NCI-H1105 (cell line): ENCODE measurements around the gene BEGAIN.

Experiments
- DNase-seq: peaks from one replicate; lab custom pipeline; 2025; lab: John Stamatoyannopoulos, UW

Gene BEGAIN, protein sequence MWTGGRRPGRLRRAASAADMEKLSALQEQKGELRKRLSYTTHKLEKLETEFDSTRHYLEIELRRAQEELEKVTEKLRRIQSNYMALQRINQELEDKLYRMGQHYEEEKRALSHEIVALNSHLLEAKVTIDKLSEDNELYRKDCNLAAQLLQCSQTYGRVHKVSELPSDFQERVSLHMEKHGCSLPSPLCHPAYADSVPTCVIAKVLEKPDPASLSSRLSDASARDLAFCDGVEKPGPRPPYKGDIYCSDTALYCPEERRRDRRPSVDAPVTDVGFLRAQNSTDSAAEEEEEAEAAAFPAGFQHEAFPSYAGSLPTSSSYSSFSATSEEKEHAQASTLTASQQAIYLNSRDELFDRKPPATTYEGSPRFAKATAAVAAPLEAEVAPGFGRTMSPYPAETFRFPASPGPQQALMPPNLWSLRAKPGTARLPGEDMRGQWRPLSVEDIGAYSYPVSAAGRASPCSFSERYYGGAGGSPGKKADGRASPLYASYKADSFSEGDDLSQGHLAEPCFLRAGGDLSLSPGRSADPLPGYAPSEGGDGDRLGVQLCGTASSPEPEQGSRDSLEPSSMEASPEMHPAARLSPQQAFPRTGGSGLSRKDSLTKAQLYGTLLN

DNA sequence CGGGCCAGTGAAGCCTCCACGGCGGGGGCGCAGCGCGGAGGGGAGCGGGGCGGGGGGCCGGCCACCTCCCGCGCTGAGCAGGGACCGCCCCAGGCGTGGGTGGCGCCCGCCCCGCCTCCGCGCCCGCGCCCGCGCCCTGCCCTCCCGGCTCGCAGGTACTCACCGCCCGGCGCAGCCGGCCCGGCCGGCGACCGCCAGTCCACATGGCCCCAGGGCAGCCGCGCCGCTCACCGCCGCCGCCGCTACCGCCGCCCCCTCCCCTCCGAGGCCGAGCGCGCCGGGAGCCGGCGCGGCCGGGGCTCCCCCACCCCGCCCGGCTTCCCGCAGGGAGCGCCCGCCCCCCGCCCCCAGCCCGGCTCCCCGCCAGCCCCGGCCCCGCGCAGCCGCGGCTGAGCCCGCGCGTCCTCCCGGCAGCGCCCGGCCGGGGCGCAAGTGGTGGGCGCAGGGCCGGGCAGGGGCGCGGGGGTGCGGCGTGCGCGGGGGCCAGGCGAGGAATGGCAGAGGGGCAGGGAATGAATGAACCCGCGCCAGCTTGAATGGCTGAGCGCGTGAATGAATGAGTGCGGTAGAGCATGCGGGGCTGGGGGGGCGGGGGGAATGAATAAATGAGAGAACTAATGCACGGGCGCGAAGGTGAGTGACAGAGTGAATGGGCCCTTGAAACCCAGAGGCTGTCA is at the start of gene BEGAIN:
Gene BEGAIN, minus strand, starts transcription at position 332 of the 677 bp plus-strand sequence. Its CDS starts 127 bp downstream, at position 205.
- no peak for DNase-seq

DNA sequence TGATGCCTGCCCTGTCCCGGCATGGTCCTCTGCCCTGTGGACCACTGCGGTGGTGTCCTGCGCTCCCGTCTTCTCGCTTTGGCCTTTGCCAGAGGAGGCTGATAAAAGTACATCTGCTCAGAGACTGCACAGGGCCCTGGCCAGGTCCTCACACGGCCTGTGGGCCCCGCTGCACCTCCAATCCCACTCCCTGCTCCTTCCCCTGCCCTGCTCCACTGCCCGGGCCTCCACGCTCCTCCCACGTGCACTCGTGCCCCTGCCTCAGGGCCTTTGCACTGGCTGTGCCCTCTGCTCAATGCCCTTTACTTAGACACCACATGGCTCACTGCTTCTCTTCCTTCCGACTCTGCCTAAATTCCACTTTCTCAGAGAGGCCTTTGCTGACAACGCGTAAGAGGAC is 49.3 kb upstream of the BEGAIN start:
- no peak for DNase-seq

DNA sequence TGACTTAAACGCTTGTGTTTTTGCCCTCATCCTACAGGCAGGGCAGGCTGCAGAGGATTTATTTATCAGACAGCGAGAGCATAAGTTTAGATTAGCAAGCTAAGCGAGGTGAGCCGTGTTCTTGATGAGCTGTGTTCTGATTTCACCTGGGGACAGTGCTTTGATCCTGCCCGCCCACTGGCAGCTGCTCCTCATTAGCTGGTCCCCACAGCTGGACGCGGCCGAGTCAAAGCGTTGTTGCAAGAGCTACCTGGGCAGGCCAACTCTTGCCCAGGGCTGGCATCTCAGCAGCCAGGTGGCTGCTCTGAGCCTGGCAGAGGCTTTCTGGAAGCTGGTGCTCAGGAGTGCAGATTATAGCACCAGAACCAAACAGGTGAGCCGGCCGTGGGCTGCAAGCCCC is 46.8 kb upstream of the BEGAIN start:
- peak; percentile 62 for DNase-seq

DNA sequence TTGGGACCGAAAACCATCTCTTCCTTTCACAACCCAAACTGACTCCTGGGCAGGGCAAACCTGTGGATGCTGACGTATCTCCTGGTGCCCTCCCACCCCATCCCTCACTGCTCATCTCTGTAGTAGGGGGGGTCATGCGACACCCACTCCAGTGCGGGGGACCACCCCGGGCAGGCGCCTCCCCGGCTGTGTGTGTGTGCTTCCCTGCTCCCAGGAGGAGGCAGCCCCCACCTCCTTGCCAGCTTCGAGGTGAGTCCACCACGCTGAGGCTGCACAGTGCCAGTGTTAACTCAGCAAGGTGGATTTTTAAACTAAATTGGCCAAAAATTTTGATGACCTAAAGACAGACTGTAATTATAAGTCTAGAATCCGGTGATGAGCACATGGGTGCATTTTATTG is 46.2 kb upstream of the BEGAIN start:
- DNase-seq: no peak

DNA sequence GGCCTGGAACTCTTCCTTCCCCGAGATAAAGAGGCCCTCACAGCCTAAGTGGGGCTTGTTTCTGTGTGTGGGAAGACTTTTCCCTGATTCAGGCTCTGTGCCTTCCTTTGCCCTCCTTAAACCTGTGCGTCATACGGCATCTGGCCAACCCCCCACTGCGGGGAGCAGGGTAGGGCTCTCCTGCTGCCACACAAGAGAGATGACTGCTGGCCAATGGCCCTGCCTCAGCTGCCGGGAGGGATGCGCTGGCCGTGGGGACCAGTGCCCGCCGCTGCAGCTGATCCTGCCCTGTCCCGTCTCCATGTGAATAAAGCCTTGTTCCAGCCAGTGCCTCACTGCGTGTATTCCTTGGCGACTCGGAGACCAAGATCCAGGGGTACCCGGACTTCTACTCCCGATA is 42.5 kb upstream of the BEGAIN start:
- no peak for DNase-seq

DNA sequence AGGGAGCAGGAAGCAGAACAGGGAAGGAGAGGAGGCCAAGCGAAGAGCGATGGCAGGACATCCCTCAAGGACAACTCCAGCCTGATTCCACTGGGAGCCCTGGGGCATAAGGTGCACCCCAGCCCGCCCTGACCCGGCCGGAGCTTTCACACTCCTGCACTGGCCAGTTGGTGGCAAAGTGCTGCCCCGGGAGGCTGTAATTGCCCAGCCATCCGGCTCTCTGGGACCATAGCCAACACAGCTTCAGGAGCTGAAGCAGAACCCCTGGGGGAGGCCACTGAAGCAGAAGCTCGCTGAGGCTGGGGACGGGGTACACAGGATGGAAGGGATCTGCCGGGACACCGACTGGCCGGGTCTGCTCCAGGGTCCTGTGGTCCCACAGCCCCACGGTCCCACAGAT is 41.9 kb upstream of the BEGAIN start:
- DNase-seq: no peak

DNA sequence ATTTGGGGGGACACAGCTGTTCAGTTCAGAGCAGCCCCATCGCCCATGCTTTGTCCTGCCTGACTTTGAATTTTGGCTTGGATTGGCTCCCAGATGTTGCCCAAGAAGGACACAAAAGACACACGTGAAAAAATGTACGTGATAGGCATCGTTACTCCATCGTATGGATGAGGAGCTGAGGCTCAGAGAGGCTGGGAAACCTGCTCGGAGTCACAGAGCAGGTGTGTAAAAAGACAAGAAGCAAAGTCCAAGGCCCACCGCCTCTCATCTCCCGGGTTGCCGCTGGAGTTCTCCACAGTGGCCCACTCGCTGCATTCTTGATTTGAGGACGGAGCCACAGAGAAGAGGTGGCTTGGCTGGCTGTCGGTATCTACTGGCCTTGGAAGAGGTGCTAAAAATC is 41.0 kb upstream of the BEGAIN start:
- DNase-seq: no peak

DNA sequence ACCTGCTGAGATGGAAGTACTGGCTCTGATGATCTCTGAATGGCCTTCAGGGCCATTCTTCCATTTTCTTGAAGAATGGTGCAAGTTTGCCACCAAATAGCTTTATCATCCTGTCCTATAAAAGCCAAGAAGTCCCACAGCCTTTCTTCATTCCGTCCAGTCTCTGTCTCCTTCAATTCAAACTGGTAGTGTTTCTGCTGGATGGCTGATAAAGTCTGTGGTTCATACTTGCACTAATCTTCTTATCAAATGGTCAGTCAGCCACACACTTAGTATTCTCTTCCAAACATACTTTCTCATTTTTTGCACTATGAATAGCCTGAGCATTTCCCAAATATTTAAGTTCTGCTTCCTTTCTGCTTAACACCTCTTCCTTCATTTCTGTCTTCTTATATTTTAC is 39.4 kb upstream of the BEGAIN start:
- no peak for DNase-seq

DNA sequence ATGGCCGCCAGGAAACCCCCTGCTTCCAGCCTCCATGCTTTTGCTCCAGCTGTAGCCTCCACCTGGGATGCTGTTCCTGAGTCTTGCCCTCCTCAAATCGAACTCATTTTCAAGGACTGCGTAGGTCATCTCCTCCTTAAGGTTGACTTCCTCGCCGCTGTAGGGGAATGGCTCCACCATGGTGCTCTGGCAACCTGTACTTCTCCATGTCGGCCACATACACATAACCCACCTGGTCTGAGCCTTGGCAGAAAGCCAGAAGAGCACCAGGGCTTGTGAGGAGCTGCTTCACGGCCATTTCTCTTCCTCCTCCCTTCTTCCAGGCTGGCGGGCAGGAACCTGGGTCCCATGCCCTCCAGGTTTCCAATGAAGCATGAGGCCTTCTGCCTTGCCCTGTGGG is 36.7 kb upstream of the BEGAIN start:
- DNase-seq: no peak

DNA sequence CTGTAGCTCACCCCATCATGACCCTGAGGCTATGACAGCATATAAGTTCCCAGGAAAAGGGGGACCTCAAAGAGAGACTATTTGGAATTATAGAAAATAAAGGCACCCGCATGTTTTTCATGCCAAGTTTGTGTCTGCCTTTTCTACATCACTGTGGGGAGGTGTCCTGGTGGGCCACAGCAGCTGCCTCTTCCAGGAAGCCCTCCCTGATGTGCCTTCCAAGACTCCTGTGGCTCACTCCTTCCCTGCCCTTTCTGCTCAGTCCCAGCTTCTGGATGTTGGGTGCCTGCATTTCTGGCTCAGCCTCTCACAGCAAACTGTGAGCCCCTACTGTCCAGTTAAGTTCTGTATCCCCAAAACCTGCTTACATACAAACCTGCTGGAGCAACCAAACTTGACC is 36.3 kb upstream of the BEGAIN start:
- DNase-seq: no peak

DNA sequence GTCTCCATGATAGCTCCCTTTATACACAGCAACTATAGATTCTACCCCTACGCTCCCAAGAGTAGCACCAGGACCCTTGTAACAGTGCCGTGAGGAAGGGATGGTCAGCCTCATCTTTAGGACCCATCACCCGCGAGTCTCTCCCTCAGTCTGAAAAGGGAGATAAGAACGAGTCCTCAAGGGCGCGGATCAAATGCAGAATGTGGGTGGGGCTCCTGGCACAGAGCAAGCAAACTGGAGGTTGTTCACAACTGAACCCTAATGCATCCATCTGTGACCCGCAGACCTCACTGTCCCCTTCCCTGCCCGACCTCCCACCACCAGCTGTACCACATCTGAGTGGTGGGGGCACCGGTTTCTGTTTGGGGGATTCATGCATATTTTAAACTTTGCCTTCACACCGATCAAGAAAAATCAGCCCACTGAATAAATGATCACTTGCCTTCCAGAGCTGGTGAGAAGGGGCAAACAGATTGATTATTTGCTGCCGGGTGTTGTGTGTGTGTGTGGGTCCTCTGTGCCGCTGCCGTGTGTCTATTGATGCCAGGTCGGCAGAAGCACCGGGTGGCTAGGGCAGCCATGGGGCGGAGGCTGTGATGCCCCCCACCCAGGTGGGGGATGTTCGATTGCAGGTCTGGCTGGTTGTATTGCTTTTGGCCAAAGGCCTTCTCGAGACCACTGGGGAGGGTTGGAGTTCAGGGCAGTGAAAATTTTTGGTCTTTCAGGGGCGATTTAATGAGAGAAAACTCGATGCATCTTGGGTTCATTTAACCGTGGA is 35.7 kb upstream of the BEGAIN start:
- DNase-seq: no peak

DNA sequence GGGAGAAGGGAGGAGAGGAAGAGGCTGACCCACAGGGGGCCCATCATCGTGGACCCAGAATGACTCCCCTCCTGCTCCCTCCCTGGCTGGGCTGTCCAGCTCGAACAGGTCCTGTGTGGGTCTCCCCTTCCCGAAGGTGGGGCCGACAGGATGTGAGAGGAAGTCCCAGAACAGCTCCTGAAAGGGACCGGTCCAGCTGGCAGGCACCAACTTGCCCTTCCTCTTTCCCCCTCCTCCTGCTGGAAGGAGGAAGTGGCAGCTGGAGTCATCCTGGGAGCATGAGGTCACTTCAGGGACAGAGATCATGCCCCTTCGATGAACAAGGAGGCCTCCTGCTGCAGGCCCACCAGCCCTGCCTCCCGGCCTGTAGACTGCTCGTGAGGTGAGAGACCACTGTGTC is 35.0 kb upstream of the BEGAIN start:
- DNase-seq: no peak

DNA sequence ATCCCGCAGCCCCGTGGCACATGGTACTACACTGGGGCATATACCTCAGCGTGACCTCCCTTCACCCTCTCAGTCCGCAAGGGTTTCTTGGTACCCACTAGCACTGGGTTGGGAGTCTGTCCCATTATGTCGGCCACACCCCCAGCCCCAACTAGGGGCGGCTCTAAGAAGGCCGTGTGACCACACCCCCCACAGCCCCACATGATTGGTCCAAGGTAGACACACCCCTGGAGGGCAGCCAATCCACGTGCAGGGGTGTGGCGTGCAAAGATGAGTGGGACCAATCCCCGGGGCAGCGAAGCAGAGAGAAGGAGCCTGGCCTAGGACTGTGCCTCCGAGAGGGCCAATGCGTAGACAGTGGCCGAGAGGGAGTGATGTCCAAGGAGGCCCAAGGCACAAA is 34.6 kb upstream of the BEGAIN start:
- no peak for DNase-seq

DNA sequence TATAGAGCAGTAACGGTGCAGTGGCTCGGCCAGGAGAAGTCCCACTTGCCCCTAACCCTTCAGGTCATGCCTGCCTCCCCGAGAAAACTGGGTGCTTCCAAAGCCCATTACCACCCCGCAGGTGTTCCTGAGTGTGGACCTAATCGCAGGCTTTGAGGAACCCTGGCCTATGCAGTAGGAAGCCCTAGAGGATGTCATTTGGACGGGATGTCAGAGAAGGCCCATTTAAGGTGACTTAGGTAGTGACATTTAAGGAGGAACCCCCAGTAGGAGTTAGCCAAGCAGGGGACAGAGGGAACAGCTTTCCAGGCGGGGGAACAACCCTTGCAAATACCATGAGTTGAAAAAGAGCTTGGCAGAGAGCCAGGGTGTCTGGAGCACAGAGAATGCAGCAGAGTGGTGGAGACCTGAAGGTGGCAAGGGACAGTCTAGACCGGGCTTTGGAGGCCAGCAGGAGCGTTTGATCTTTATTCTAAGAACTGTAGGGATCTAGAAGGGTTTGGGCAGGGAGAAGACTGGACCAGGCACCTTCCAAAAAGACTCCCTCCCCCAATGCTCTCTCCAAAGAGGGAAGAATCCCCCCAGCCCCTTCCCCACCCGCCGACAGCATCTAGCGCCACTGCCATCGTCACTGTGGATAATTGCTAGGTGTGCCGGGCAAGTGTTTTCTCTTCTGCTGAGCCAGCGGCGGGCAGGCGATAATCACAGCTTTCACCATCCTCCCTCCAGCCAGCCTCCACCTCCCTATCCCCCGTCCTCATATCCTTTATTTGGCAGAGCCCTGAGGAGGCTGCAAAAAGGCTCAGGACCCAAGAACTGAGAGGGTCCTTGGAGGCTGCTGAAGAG is 33.3 kb upstream of the BEGAIN start:
- peak; percentile 62 for DNase-seq

DNA sequence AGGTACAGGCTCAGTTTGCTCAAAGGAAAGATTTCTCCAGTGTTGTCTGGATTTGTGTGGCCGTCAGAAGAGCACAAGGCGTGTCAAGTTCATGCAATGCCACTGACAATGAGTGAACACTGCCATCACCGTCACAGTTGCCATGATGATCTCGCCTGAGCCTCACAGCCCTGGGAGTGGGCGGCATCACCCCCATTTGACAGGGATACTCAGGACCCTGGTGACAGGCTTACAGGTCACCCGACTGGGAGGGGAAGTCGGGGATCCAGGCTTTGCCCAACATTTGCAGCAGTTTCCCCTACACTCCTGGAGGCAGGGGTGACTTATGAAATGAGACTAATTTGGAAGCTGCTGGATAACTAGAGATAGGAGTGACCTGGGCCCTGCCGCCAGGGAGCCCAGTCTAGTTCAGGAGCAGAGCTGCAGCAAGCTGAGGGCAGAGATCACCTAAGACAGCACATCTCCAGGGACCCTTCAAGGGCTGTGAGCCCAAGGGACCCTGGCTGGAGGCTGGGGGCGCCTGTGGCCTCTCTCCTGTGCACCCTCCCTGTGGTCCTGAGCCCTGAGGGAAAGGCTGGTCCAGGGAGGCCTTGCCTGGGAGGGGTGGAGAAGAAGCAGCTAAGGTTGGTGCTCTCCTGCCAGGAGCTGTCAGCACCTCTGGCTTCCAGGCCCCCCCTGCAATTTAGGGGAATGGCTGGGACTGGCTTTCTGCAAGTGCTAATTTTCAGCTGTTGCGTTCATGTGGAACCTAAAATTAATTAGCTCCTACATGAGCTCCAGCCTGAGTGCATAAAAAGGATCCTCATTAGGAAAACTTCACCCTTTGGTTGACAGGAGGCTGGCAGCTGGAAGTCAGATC is 32.4 kb upstream of the BEGAIN start:
- no peak for DNase-seq

DNA sequence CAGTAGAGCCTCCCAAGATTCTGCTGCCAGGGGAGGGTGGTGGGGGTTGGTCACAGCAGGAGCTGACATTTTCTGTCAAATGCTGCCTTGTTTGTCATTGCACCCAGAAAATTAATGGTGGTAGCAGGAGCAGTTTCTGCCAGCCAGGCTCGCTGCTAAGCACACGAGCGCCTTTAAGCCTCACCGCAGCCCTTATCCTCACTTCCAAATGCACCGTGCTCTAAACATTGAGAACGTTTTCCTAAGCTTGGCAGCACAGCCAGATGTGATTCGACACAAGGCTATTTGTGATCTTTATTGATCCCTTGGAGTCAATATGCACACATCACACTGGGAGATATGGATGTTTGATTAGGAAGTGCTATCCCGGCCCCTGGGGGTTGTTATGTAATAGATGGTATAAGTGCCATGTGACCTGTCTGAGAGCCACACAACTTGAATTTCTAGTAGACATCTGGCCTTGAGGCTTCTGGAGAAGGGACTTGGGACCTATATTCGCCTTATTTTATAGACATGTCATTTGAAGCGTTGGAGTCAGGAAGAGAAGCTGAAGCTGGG is 31.6 kb upstream of the BEGAIN start:
- DNase-seq: no peak

DNA sequence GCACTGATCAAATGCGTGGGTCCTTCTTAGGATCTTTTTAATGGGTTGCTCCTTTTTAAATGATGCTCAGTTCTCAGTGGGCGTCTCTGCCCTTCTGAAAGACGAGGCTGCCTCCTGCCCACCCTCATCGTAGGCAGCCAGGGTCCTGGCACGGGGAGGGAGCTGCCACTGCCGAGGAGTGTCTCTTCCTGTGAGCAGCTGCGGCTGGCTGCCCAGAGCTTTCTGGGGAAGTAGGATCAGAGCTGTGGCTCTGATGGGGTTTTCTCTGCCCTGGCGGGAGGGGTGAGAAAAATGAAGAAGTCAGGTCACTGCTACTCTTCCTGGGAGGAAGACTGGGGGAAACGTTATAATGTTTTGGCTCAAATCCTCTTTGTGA is 31.1 kb upstream of the BEGAIN start:
- DNase-seq: no peak

DNA sequence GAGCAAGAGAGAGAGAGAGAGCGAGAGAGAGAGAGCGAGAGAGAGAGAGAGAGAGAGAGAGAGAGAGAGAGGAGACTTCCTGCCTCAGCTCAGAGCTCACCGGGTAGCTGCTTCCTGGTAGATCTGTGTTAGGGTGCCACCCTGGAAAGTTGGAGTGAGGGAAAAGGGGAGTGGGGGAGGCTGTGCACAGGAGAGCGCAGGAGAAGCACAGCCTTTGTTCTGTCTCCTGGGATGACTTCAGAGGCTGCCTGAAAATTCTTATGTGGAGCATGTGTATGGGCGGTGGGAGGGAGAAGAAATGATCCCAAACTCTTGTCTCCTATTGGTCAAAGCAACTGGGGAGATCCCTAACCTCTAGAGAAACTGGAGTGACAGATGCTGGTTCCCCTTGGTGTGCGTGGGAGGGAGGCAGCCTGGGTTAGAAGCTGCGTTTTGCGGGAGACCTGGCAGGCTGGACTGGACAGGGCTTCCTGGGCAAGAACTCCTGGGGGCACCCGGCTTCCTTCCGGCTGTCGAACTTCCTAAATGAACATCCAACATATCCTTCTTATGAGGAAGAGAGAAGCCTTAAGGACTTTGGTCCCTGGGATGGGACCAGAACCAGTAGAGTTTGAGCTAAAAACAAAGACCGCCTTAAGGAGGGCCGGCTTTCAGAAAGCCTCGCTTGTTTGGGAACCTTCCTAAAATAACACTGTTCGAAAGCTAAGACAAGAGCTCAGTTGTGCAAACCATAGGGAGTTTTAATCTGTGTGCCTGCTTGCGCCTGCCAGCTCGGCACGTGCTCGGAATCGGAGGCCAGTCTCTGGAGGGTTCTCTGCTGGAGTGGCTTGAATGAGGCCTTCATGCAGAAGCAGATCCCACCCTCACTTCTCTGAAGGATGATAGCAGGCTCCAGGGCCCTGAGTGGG is 30.4 kb upstream of the BEGAIN start:
- no peak for DNase-seq

DNA sequence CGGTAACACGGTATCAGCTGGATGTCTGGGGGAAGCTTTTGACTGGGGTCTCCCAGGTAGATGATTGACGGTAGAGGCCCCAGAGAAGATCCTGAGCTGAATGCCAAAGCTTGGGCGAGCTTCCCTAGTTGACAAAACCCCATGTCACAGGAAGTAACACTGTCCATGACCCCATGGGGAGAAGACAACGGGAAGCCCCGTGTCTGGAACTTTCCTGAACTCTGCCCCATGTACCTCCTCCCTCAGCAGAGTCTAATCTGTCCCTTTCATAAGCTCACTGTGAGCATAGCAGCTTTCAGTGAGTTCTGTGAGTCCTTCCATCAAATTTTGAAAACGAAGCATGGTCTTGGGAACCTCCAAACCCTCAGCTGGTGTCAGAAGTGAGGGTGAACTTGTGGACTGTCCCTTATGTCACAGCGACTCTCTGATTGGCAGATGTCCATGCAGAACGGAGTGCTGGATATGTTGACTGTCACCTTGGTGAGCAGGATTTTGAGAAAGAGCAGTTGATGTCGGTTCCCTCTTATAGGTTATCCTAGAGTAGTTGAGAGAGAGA is 29.7 kb upstream of the BEGAIN start:
- DNase-seq: no peak
